GM21576 (cell line): ENCODE results near the gene LIPE.

ENCODE experiments used
- ATAC-seq: cut with Tn5 transposase; IDR thresholded peaks from one replicate; pipeline ENCODE4 v1.9.1; 2021; ENCODE audit warnings: mild to moderate bottlenecking, moderate library complexity; ENCODE audit not compliant: unreplicated experiment

Gene LIPE

GRCh38 chr19:42360787-42361544 lies 66.2 kb downstream of the LIPE start:
- ATAC-seq: no peak

DNA sequence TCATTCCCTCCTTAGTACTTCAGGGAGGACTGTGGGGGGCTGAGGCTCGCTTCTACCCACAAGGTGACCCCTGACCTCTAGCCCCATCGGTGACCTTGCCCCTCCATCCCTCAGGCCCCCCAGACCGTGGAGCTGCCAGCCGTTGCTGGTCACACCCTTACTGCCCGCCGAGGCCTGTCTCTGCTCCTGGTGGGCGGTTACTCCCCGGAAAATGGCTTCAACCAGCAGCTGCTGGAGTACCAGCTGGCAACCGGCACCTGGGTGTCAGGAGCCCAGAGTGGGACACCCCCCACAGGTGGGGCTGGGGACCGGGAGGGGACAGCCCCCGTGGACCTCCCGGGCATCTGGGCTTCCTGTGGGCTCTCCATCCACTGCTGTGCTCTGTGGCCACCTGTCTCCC lies 69.9 kb downstream of the LIPE start:
- ATAC-seq: no peak

GRCh38 chr19:42356686-42357085 lies 70.5 kb downstream of the LIPE start:
- no peak for ATAC-seq

GRCh38 chr19:42355896-42356295 lies 71.3 kb downstream of the LIPE start:
- ATAC-seq: no peak

DNA sequence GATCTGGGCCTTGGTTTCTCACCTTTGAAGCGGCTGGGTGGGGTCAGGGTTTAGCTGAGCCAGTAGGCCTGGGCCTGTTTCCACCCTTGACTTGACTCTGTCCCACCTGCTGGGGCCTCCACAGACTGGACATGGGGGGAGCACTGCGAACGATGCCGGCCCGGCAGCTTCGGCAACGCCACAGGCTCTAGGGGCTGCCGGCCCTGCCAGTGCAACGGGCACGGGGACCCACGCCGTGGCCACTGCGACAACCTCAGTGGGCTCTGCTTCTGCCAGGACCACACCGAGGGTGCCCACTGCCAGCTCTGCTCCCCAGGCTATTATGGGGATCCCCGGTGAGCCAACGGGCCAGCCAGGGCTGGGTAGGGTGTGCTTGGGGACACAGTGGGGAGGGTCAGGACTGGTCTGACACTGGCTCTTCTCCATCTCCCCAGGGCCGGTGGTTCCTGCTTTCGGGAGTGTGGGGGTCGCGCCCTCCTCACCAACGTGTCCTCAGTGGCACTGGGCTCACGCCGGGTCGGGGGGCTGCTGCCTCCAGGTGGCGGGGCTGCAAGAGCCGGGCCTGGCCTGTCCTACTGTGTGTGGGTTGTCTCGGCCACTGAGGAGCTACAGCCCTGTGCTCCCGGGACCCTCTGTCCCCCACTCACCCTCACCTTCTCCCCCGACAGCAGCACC lies 73.7 kb downstream of the LIPE start:
- no peak for ATAC-seq

- ATAC-seq: no peak
Measured at GRCh38 chr19:42352301-42353259, 74.6 kb downstream of the LIPE start.
